Stimulated activated CD8-positive, alpha-beta memory T cell treated with anti-CD3 and anti-CD28 coated beads, Interleukin-4, amount 100 ng/mL, for 24 hours (primary cell): ENCODE measurements around the gene SNCAIP.
"Not testable (repeated sequence)": the region's sequence is repeated elsewhere in the genome, so short reads cannot be mapped to it uniquely, and the experiment has no call there.

Source experiments
- DNase-seq: peaks from one replicate; pipeline ENCODE4 v3.0.0-alpha.2; 2020; ENCODE audit warnings: low read depth

The SNCAIP gene

DNA sequence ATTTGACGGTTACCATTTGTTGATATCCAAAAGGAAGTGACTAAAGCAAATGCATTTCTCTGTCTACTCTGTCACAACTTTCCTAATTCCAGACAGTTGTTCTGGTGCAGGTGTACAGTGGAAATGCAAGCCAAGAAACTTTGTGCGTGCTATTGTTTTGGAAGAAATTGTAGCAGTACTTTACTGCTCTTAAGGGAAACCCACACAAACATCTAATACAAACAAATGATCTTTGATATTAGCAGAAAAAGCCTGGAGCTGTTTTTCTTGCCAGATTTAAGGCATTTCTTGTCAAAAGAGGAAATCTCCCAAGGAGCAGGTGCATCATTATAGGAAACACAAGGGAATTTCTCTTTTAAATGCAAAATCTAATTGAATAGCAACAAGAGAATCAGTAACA, 2.0 kb downstream of the SNCAIP start:
- no peak for DNase-seq

DNA sequence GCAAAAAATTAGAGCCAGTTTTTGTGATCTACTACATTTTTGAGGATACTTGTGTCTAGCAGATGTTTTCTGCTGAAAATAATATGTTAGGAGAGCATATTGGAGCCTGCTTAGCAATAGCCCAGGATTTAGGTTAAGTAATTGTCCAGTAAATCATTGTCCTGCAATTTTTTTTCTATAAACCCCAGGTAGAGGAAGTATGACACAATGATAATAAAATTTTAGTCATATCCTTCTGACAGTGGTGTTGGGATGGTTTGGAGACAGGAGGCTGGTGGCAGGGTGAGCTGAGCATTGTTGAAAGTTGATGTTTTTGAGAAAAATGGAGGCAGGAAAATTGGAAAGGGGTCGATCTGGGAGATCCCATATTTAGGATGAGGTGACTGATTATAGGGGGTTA, 3.5 kb downstream of the SNCAIP start:
- DNase-seq = no peak

DNA sequence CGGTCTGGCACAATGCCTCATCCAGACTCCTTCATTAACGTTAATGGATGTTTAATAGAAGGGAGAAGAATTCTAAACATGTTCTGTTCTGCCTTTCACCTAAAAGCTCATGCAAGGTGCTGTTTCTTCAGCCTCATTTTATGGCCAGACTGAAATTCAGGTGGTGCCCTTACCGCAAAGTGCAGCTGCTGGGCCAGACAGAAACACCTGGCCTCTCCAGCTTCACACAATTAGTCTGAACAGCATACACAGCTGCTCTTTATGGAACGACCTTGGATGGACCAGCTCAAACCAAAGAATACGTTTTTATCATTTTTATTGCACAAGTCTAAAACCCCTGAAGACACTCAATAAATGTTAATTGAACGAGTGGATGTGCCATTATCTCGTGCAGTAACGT, 4.6 kb downstream of the SNCAIP start:
- DNase-seq = no peak

DNA sequence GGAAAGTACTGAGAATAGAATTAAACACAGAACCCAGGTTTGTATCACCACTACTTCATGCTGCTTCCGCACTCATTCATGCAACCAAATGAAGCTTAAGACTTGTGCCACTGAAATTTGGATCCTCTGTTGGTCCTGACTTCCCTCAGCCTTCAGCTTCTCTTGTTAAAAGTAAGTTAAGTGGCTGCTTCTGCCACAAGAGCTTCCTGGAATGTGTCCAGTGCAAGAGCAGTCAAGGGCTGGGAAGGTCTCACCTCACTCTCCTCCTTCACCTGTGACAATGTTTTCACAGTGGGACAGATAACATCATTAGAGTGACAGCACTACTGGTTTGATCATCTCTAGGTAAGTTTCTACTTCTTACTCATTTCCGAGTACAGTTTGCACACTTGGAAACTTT, 7.9 kb downstream of the SNCAIP start:
- DNase-seq = no peak

DNA sequence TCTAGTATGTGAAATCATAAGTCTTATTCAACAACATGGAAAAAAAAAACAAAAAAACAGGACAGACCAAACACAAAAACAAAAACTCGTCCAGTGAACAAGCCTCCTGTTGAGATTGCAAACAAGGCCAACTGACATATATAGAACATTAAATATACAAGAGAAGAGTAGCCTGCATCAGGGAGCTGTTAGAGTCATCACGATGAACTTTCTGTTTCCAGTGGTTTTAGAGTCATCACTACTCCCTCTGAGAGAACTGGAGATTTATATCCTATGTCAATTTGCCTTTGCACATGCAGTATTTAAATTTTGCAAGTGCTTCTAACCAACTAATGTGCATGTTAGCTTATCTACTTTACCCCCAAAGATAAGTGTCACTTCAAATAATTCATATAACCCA, 9.9 kb downstream of the SNCAIP start:
- DNase-seq = no peak

- no peak for DNase-seq
These were observed 10.9 kb downstream of the SNCAIP start for GRCh38 chr5:122322801-122323548.

DNA sequence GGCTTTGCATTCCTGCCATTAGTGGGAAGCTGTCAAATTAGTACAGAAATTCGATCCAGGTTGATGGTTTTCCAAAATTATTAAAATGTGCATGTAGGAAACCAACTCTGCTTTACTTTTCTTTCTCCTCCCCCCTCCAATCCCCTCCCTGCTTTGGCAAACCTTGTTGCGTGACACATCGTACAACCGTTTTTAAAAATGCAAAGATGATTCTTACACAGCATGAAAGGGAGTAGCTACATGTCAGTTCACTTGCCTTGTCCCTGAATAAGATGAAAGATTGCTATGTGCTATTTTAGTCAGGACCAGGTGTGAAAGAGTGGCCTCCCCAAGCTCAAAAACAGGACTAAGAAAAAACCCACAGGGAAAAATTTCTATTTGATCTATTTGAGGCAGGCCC, 11.7 kb downstream of the SNCAIP start:
- no peak for DNase-seq

GRCh38 chr5:122327110-122327509, 15.1 kb downstream of the SNCAIP start:
- no peak for DNase-seq

- DNase-seq = no peak
These were observed 18.8 kb downstream of the SNCAIP start for GRCh38 chr5:122330881-122331280.

- no peak for DNase-seq
These were observed 20.8 kb downstream of the SNCAIP start for GRCh38 chr5:122332599-122333555.

GRCh38 chr5:122333564-122333963, 21.5 kb downstream of the SNCAIP start:
- no peak for DNase-seq

DNA sequence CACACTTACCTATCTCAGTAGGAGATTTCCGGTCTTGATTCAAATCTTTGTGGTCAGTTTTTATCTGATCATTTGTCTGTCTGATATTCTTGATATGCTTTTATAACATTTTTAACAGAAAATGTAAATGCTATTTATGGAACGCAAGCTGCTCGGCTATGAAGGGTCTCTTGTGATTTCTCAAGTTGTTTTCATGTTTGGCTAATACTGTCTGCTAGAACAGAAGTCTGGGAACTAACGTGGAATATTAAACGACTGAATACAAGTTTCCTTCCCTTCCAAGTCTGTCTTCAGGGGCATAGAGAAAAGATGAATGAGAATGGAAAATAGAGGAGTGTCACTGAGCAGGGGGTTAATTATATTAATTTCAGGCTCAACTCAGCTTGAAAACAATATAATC, 27.6 kb downstream of the SNCAIP start:
- no peak for DNase-seq

GRCh38 chr5:122341087-122341486, 29.1 kb downstream of the SNCAIP start:
- DNase-seq = no peak

DNA sequence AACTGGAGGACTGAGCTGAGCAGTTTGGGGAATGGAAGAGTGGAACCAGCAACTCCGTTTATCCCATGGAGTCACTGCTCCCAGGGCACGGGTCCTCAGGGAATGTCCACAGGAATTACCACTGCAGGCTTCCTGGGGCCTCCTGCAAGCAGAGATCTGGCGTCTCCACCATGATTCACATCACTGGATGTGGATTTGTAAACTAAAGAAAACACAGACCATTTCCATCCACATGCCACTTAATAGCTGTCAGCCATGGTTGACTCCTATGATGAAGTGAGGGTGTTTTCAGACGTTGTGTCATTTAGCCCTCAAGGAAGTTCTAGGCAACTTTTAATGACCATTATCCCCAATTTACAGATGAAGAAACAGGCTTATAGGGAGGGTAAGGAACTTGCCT, 30.2 kb downstream of the SNCAIP start:
- no peak for DNase-seq

DNA sequence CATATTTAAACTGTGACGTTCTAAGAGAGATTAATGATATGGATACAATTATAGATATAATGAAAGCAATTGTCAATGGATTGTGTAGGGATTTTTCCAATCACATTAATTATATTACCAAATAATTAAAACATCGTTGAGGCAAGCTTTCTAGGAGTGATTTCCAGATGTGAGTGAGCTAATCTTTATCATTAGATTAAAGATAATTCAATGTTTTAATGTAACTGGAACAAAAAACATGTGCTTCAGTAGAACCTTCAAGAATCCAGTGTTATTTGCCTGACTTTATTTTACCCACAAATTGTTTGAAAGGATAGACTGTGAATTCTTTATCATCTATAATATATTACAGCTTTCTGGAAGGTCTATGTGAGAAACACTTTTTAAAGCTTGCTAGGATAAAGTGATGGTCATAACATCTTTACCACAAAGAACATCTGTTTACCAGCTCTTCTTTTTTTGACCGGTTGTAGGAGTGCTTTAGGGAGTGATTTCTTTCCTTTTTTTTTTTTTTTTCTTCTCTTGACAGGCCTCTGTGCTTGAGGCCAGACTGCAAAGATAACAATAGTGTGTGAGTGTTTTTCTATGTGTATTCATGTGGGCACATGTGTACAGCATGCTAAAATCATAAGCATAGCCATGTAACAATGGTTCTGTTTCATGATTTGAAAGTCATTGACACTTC, 35.0 kb downstream of the SNCAIP start:
- DNase-seq = no peak

DNA sequence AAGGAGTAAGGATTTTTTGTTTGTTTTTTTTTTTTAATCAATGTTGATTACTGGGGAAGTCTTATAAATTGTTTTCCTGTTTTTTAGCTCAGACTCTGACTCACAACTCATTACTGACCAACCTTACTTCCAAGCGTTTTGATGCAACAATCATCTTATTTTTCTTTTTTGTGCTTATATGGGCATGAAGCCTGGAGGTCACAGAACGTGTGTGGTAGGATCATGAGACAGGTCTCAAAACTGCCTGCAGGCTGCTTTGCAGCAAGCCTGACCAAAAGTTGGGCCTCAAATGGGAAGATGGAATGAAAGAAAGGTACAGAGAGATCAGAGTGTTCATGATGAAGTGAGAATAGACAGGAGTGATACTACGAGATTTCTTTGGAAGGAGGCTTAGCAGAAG, 38.5 kb downstream of the SNCAIP start:
- no peak for DNase-seq

DNA sequence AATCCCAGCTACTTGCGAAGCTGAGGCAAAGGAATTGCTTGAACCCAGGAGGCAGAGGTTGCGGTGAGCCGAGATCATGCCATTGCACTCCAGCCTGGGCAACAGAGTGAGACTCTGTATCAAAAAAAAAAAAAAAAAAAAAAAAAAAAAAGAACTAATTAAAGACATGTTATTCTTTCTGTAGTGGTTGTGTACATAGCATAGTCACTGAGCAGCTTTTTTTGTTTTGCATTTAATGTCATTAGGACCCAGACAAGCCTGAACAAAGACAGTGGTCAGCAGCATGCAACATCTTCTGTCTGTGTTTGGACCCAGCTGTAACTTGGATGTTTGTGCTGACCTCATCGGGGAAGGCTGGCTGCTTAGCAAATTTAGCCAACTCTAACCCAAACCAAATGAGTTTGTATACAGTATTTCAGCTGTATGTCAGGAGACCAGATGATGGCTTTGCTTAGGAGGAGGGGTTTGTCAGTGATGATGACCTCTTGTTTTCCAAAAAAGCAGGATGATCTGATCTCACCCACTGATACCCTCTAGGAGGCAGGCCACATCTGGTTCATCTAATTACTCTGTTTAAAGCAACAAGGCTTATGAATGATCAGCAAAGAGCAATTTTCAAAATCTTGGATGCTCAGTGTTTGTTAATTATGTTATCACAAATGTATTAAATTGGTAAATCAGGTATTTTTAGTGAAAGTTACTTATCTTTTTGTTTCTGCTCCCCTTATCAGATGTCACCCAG, 39.5 kb downstream of the SNCAIP start:
- DNase-seq = no peak

DNA sequence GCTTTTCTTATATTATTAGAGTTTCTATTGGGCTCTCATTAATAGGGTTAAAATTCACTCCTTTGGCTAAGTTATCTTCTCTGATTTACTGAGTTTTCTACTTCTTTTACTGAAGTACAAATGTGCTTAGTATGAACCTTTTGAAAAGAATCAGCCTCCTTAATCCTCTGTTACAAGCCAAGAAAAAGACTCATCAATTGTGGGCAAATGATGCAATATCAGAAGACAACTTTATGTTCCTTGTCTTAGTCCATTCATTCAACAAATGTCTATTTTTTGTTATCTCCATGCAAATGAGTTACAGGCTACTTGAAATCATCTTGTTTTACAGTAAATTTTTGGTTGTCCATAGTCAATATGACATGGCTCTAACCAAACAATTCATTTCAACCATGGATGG, 40.3 kb downstream of the SNCAIP start:
- no peak for DNase-seq

DNA sequence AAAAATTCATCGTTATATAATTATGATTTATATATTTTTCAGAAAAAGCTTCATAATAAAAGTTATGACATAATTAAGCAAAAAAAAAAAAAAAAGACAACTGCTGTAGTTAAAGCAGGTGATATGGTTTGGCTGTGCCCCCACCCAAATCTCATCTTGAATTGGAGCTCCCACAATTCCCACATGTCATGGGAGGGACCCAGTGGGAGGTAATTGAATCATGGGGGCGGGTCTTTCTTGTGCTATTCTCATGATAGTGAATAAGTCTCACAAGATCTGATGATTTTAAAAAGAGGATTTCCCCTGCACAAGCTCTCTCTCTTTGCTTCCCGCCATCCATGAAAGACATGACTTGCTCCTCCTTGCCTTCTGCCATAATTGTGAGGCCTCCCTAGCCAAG, 41.3 kb downstream of the SNCAIP start:
- not testable (repeated sequence) for DNase-seq

- no peak for DNase-seq
These were observed 42.3 kb downstream of the SNCAIP start for GRCh38 chr5:122354293-122354692.

DNA sequence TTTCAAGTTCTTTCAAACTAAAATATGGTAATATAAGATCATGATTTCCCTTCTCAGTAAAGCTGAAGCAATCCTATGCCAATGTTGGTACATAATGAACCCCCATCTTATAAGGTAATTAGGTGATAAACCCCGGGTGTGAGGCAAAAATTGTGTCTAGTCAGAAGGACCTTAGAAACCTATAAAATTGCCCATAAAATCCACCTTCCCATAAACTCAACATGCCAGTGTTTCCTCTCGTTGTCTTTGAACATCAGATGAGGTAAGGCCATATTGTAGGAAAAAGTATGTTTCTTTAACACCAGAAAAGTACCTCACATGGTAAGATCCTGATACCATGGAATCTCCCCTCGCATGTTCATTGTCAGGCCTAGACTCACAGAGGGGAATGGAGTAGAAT, 43.3 kb downstream of the SNCAIP start:
- no peak for DNase-seq

- DNase-seq = no peak
These were observed 44.8 kb downstream of the SNCAIP start for GRCh38 chr5:122356855-122357254.
